GM19328 (cell line): Measurements from ENCODE around the gene ZNF77.
"Not testable (repeated sequence)": the region's sequence is repeated elsewhere in the genome, so short reads cannot be mapped to it uniquely, and the experiment has no call there.

Experiments used
- ATAC-seq: cut with Tn5 transposase; IDR thresholded peaks from one replicate; pipeline ENCODE4 v1.9.1; 2021; ENCODE audit warnings: mild to moderate bottlenecking, moderate library complexity; ENCODE audit not compliant: unreplicated experiment

Gene ZNF77

GRCh38 chr19:2970201-2970835, 25.5 kb upstream of the ZNF77 start:
- ATAC-seq = no peak

- no peak for ATAC-seq
Observed at GRCh38 chr19:2969104-2969504, 24.3 kb upstream of the ZNF77 start.

GRCh38 chr19:2967972-2968371, 23.2 kb upstream of the ZNF77 start:
- ATAC-seq = no peak

- ATAC-seq = no peak
Observed at GRCh38 chr19:2964874-2965273, 20.1 kb upstream of the ZNF77 start.

GRCh38 chr19:2963631-2964030, 18.9 kb upstream of the ZNF77 start:
- not testable (repeated sequence) for ATAC-seq

- ATAC-seq = no peak
Observed at GRCh38 chr19:2963122-2963521, 18.4 kb upstream of the ZNF77 start.

- ATAC-seq = no peak
Observed at GRCh38 chr19:2962018-2962670, 17.4 kb upstream of the ZNF77 start.

GRCh38 chr19:2960120-2960519, 15.3 kb upstream of the ZNF77 start:
- ATAC-seq = no peak

GRCh38 chr19:2957160-2957559, 12.4 kb upstream of the ZNF77 start:
- ATAC-seq = no peak

GRCh38 chr19:2952953-2953481, 8.2 kb upstream of the ZNF77 start:
- ATAC-seq = no peak

- peak; percentile 92 for ATAC-seq
Observed at GRCh38 chr19:2950286-2951124, 5.7 kb upstream of the ZNF77 start.

GRCh38 chr19:2949939-2950285, 5.1 kb upstream of the ZNF77 start:
- ATAC-seq = no peak

GRCh38 chr19:2945575-2946184, 909 bp upstream of the ZNF77 start:
- ATAC-seq = no peak

- ATAC-seq = peak; percentile 9
Observed at GRCh38 chr19:2944403-2944774, 382 bp downstream of the ZNF77 start.

GRCh38 chr19:2942928-2943640, 1.7 kb downstream of the ZNF77 start:
- ATAC-seq = no peak

- not testable (repeated sequence) for ATAC-seq
Observed at GRCh38 chr19:2935863-2936262, 8.9 kb downstream of the ZNF77 start.

GRCh38 chr19:2933490-2933910, 11.3 kb downstream of the ZNF77 start:
- ATAC-seq = no peak

GRCh38 chr19:2927032-2927430, 17.7 kb downstream of the ZNF77 start:
- no peak for ATAC-seq

GRCh38 chr19:2926341-2927031, 18.3 kb downstream of the ZNF77 start:
- ATAC-seq = no peak

GRCh38 chr19:2923510-2923909, 21.3 kb downstream of the ZNF77 start:
- no peak for ATAC-seq
